NCI-H2081 treated with DMSO at 0.1 percent for 48 hours (cell line): ENCODE results near the gene KCNJ4.
"Not testable (repeated sequence)": the region's sequence is repeated elsewhere in the genome, so short reads cannot be mapped to it uniquely, and the experiment has no call there.

Experiments
- DNase-seq: peaks from one replicate; lab custom pipeline; 2025; lab: John Stamatoyannopoulos, UW

The KCNJ4 gene

GRCh38 chr22:38381371-38381770, 73.6 kb downstream of the KCNJ4 start:
- not testable (repeated sequence) for DNase-seq
